ENCODE data around the gene HFE. TPM values are rescaled to one million over a fixed set of nuclear protein-coding genes. Genes with fewer than 3 reads are reported as not detected.

The HFE gene
- total and polyA plus RNA-seq, 2 of the 13 experiments (the other 11 are each of a cell fraction or from before 2014, with no cell fraction given) = 3.7 to 6.3 TPM

- TF ChIP-seq ZNF501 (CRISPR knock-in tag; IDR thresholded peaks at IDR 0.05) = no peak
- TF ChIP-seq HDAC6 (IDR thresholded peaks at IDR 0.05; ENCODE audit: low read depth, low read length) = no peak
- TF ChIP-seq DZIP1 (CRISPR knock-in tag; IDR thresholded peaks at IDR 0.05) = no peak
- TF ChIP-seq ZFP36L1 (CRISPR knock-in tag; IDR thresholded peaks at IDR 0.05) = no peak
- no peak for TF ChIP-seq ZNF646 (CRISPR knock-in tag; IDR thresholded peaks at IDR 0.05)
- TF ChIP-seq, protein P1, sequence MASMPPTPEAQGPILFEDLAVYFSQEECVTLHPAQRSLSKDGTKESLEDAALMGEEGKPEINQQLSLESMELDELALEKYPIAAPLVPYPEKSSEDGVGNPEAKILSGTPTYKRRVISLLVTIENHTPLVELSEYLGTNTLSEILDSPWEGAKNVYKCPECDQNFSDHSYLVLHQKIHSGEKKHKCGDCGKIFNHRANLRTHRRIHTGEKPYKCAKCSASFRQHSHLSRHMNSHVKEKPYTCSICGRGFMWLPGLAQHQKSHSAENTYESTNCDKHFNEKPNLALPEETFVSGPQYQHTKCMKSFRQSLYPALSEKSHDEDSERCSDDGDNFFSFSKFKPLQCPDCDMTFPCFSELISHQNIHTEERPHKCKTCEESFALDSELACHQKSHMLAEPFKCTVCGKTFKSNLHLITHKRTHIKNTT (CRISPR knock-in tag; IDR thresholded peaks at IDR 0.05) = no peak
- TF ChIP-seq DNMT1 (CRISPR knock-in tag; IDR thresholded peaks at IDR 0.05) = no peak
- no peak for TF ChIP-seq HOXA9 (CRISPR knock-in tag; IDR thresholded peaks at IDR 0.05; ENCODE audit: borderline replicate concordance)
- no peak for TF ChIP-seq ARNT (IDR thresholded peaks at IDR 0.05)
- no peak for TF ChIP-seq ZNF607 (CRISPR knock-in tag; IDR thresholded peaks at IDR 0.05; ENCODE audit: borderline replicate concordance)
- TF ChIP-seq ZNF326 (CRISPR knock-in tag; IDR thresholded peaks at IDR 0.05; ENCODE audit: borderline replicate concordance) = no peak
- no peak for TF ChIP-seq TCF7L2 (IDR thresholded peaks at IDR 0.05; ENCODE audit: low read depth, low read length)
- TF ChIP-seq, protein P2, sequence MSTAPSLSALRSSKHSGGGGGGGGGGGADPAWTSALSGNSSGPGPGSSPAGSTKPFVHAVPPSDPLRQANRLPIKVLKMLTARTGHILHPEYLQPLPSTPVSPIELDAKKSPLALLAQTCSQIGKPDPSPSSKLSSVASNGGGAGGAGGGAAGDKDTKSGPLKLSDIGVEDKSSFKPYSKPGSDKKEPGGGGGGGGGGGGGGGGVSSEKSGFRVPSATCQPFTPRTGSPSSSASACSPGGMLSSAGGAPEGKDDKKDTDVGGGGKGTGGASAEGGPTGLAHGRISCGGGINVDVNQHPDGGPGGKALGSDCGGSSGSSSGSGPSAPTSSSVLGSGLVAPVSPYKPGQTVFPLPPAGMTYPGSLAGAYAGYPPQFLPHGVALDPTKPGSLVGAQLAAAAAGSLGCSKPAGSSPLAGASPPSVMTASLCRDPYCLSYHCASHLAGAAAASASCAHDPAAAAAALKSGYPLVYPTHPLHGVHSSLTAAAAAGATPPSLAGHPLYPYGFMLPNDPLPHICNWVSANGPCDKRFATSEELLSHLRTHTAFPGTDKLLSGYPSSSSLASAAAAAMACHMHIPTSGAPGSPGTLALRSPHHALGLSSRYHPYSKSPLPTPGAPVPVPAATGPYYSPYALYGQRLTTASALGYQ (CRISPR knock-in tag; IDR thresholded peaks at IDR 0.05) = peak; percentile 60; the same call in 1 of the 2 replicates
- TF ChIP-seq MAZ (IDR thresholded peaks at IDR 0.05; ENCODE audit: borderline replicate concordance, low read depth, low read length) = no peak
- no peak; the same call in 1 of the 2 replicates for TF ChIP-seq MAZ (CRISPR knock-in tag; IDR thresholded peaks at IDR 0.05; ENCODE audit: low read depth)
These were observed 43.7 kb upstream of the HFE start (continued) for GRCh38 chr6:26043384-26044139.
